GM12892 (cell line): Measurements from ENCODE around the gene FAM186B.

Source experiments
- DNase-seq: peaks from one replicate; pipeline ENCODE4 v3.0.0; 2011; ENCODE audit not compliant: insufficient read length
- FAIRE-seq: peaks from 2 replicates; lab custom pipeline; 2011; peaks lifted over from hg19 to GRCh38; lab: Jason Lieb, UNC
- POLR2A ChIP-seq: IDR thresholded peaks from 2 replicates; pipeline ENCODE4 v1.6.1; 2011; ENCODE audit warnings: low read depth, low read length, control low read depth
- POLR2AphosphoS5 ChIP-seq: IDR thresholded peaks from 2 replicates; pipeline ENCODE4 v1.6.1; 2011; ENCODE audit warnings: low read depth, low read length, control low read depth
- TAF1 ChIP-seq: IDR thresholded peaks from 2 replicates; pipeline ENCODE4 v1.6.1; 2011; ENCODE audit warnings: low read depth, mild to moderate bottlenecking, control low read depth, low read length, borderline replicate concordance

FAM186B gene

GRCh38 chr12:49543914-49544815, 61.3 kb downstream of the FAM186B start:
- TF ChIP-seq POLR2A = no peak
- TF ChIP-seq TAF1 = no peak
- TF ChIP-seq POLR2AphosphoS5 = no peak

DNA sequence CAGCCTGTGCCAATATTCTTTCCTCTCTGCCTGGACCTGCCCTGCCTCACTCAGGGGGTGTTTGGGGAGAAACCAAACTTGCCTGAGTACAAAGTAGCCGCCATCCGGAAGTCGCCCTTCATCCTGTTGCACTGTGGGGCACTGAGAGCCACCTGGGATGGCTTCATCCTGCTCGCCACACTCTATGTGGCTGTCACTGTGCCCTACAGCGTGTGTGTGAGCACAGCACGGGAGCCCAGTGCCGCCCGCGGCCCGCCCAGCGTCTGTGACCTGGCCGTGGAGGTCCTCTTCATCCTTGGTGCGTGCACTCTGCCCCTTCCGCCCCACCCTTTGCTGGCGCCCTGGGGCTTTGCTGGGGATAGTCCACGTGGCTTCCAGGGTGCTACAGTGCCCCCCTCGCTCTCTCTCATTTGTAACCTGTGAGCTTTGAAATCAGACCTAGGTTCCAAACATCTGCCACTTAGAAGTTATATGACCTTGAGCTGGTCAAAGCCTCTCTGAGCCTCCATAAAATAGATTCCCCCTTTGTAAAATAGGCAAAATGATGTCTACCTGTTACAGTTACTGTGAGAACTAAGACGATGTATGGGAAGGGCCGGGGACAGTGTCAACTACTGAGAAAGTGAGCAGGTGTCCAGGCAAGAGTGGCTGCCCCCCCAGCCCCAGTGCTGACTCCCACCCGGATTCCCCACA, 62.1 kb downstream of the FAM186B start:
- DNase-seq (no peak), FAIRE-seq (no peak)
- TF ChIP-seq TAF1 (no peak), POLR2A (no peak), POLR2AphosphoS5 (no peak)

More at GRCh38 chr12:49543914-49544815, 61.3 kb downstream of the FAM186B start:
- DNase-seq = no peak
- FAIRE-seq = peak; percentile 69

DNA sequence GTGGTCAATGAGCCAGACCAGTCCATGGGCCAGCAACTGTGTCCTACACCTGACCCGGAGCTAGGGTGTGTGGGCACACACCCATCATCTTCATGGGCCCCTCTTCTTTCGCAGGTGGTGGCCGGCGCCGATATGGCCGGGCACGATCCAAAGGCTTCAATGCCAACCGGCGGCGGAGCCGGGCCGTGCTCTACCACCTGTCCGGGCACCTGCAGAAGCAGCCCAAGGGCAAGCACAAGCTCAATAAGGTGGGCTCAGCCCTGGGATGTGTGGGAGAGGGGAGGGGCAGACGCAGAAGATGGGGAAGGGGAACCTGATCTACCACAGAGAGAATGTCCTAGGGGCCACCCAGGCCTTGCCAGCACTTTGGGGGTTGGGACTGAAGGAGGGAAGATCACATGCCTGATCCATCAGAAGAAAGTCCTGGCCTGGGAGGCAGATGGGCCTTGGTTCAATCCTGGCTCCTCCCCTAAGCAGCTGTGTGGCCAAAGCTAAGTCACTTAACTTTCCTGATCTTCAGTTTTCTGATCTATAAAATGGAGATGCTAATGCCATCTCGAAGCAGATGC, 62.8 kb downstream of the FAM186B start:
- TF ChIP-seq POLR2A (no peak), POLR2AphosphoS5 (no peak), TAF1 (no peak)
- no peak for FAIRE-seq
- no peak for DNase-seq

DNA sequence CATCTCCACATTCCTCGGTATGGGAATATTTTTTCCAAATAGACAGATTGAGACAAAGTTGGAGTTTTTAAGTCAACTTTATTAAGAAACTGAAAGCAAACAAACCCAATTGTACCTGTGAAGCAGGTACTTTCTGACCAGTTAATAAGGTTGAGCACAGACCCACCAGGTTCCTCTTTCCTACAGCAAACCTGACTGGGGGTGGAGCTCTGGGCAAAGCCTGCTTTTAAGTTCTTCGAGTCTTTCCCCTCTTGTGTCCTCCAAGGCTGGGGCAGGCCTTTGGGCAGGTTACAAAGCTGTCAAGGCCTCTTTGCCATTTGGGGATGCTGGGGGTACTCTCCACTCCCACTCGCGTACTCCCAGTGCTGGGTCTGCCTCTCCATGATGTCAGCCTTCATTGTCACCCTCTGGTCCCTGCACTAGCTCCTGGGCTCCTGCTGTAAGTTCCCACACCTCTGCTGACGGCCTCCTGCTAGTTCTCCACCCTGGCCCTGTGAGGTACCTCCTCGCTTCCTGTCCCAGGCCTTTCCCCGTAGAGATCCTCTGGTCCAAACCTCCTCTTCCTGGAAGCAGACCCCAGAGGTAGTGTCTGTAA, 63.4 kb downstream of the FAM186B start:
- FAIRE-seq (no peak), DNase-seq (no peak)
- TF ChIP-seq POLR2AphosphoS5 (no peak), POLR2A (no peak), TAF1 (no peak)

- DNase-seq (no peak), FAIRE-seq (no peak)
- TF ChIP-seq POLR2A = no peak
- no peak for TF ChIP-seq POLR2AphosphoS5
- no peak for TF ChIP-seq TAF1
Measured at GRCh38 chr12:49541140-49541861, 64.1 kb downstream of the FAM186B start.

DNA sequence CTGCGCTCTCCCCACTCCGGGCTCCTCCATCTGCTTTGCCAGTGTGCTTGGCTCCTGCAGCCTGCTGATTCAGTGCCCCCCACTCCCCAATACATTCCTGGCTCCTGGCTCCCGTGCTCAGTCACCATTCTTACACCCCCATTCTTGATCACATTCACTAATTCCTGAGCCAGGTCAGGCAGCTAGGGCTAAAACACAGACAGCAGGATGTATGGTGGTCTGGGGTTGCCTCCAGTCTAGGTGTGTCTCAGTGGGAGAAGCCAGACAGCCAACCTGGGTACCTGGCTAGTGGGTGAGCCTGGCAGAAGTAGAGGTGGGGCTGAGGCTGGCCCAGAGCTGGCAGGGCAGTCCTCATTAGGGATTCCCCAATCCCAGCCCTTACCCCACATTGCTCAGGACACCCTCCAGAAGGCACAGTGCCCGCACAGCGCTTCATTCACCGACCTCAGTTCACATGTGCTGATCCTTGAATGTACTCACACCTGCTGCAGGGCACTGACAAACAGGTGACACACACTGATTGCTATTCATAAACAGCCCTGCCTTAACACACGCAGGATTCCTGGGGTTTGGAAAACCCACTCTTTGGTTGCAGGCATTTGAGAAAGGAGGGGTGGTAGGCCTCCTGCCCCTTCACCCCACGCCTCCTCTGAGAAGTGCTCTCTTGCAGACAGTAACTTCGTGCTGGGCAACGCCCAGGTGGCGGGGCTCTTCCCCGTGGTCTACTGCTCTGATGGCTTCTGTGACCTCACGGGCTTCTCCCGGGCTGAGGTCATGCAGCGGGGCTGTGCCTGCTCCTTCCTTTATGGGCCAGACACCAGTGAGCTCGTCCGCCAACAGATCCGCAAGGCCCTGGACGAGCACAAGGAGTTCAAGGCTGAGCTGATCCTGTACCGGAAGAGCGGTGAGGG, 65.0 kb downstream of the FAM186B start:
- FAIRE-seq = peak; percentile 24
- no peak for TF ChIP-seq TAF1
- no peak for TF ChIP-seq POLR2AphosphoS5
- TF ChIP-seq POLR2A = no peak
- DNase-seq = no peak

DNA sequence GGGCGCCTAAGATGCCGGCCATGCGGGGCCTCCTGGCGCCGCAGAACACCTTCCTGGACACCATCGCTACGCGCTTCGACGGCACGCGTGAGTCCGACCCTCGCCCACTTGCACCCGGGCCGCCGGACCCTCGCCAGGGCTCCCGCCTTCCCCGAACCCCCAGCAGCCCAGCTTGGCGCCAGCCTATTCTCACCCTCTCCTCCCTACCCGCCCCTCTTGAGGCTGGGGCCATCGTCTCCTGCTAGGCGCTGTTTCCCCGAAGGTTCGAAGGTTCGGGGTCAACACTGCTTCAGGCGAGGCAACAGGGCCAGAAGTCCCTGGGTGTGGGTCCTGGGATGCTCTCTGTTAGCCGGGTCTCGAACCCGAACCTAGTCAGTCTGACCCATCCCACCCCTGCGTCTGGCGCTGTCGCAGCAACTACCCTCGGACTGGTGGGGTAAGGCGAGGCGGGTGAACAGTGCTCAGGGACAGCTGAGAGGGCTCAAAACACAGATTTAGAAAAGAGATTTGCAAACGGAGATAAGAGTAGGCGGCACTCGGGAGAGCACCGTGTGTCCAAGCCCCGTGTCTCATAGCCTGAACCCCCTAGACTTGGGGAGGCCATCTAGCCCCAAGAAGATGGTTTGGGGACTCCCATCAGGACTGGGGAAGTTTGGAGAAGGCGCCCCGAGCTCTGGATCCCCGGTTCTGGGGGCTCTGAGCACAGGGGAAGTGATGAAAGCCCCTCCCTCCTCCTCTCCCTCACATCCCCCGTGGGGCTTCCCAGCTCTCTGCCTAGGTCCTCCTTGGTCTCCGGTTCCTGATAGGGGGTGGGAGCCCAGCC, 65.8 kb downstream of the FAM186B start:
- FAIRE-seq (peak; percentile 66), DNase-seq (peak; percentile 38)
- no peak for TF ChIP-seq TAF1
- TF ChIP-seq POLR2AphosphoS5 = no peak
- TF ChIP-seq POLR2A = no peak

DNA sequence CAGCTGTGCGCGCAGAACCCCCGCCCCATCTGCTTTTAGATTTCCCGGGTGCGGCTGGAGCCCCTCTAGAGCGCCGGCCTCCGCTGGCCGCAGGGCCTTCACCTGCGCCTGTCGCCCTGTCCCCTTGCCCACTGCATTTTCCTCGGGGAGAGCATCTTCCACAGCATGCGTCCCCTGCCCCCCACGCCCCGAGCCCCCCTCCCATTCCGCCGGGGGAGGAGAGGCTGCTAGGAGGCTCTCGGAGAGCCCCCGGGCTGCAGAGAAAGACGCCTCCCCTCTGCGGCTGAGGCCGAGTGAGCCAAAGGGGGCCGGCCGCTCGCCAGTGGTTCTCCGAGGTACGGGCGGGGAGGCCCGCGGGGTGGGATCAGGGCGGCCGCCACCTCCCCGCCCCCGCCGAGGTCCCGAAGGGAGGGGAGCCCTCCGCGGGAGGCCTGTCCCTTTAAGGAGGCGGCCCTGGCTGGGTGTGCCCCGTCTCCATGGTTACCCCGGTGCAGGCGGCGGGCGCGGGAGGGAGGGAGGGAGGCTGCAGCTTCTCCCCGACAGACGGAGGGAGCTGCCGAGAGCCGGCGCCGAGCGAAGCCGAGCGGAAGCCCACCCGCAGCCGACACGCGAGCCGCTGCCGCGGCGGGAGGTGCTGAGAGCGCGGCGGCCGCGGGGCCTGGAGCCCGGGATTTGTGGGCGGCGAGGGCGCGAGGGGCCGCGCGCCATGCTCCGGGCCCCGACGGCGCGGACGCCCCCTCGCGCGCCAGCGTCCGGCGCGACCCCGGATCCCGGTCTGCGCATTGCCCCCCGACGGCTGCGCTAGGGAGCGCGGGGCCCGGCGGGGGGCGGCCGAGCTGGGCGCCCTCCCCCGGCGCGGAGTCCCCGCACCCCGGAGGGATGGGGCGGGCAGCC, 66.7 kb downstream of the FAM186B start, which contains the start of gene KCNH3:
KCNH3 (plus strand) TSS at position 521 of the 894 bp plus-strand sequence. CDS start 387 bp downstream, outside the sequence.
- TF ChIP-seq POLR2AphosphoS5 (no peak), TAF1 (no peak), POLR2A (no peak)
- FAIRE-seq = peak; percentile 87
- DNase-seq = peak; percentile 96
